DND-41 (cell line): ENCODE measurements around the gene CEACAM16.

Experiments used
- EZH2 ChIP-seq: IDR thresholded peaks from 3 replicates; pipeline ENCODE4 v1.6.1; 2012; ENCODE audit warnings: borderline replicate concordance, low read depth, mild to moderate bottlenecking, moderate library complexity, low read length, inconsistent platforms; ENCODE audit not compliant: severe bottlenecking
- TF ChIP-seq, protein P1 (sequence below): IDR thresholded peaks from 2 replicates; pipeline ENCODE4 v1.5.1; 2012; ENCODE audit warnings: borderline replicate concordance, low read length, moderate library complexity, mild to moderate bottlenecking; ENCODE audit not compliant: poor library complexity, severe bottlenecking; ENCODE audit errors: extremely low read depth

DNA sequence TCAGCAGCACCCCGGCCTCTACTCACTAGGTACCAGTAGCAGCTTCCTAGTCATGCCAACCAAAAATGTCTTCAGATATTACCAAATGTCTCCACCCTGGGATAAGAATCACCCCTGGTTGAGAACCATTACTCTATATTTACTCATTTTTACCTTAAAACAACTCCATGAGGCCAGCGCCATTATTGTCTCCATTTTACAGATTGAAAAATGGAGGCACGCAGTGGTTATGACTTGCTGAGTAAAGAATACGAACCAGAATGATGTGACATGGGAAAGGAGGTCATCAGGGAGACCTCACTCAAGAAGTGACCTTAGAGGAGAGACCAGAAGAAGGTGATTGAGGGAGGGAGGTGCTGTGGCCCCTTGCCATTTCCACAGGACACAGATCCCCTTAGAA lies 25.4 kb upstream of the CEACAM16 start:
- TF ChIP-seq, protein P1, sequence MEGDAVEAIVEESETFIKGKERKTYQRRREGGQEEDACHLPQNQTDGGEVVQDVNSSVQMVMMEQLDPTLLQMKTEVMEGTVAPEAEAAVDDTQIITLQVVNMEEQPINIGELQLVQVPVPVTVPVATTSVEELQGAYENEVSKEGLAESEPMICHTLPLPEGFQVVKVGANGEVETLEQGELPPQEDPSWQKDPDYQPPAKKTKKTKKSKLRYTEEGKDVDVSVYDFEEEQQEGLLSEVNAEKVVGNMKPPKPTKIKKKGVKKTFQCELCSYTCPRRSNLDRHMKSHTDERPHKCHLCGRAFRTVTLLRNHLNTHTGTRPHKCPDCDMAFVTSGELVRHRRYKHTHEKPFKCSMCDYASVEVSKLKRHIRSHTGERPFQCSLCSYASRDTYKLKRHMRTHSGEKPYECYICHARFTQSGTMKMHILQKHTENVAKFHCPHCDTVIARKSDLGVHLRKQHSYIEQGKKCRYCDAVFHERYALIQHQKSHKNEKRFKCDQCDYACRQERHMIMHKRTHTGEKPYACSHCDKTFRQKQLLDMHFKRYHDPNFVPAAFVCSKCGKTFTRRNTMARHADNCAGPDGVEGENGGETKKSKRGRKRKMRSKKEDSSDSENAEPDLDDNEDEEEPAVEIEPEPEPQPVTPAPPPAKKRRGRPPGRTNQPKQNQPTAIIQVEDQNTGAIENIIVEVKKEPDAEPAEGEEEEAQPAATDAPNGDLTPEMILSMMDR: no peak
- no peak for TF ChIP-seq EZH2
